ENCODE measurements around the gene ABL1. TPM values are rescaled to one million over a fixed set of nuclear protein-coding genes. Genes with fewer than 3 reads are reported as not detected.

ABL1 gene
- total RNA-seq, 1 donor from 2014 or later, result 36.5 TPM

DNA sequence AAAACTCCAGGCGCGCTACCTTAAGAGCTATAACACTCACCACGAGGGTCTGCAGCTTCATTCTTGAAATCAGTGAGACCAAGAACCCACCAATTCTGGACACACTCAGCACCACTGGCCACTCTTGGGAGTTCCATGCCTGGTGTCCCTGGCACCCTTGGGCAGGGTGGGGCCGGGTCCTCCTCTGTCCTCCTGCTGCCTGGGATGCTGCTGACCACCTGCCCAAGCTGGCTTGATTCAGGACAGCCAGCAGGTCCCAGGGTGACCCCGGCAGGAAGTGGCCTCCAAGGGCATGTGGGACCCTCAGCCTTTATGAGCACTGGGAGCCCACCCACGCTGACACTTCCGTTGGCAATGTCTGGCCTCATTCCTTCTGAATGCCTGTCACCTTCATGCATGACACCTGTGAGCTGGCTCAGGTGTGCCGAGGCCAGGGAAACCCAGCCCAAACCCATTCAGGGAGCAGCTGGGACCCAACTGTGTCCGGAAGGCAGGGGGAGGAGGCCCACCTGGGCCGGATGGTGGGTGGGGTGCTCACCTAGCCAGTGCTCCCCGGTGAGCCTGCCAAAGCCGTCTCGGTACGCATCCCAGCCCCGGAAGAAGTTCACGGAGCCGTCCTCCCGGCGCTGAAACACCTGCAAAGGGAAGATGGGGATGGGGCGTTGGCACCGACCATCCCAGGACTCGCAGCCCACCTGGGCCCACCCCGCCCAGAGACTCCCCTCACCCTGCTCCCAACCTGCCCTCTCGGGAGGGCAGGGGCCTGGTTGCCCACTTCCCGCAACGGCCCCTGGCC lies 76.4 kb downstream of the ABL1 start:
- H3K27ac Mint-ChIP-seq, result no peak overlapping the region
- no peaks in the 10 kb centered on the region for H3K36me3 Mint-ChIP-seq (ENCODE audit: low read depth)
- no peak for DNase-seq (ENCODE audit: low spot score)
- intact Hi-C loops (cut with micrococcal nuclease), result no loop called here
- no peaks in the 10 kb centered on the region for H3K27me3 Mint-ChIP-seq (ENCODE audit: low read depth)
- no peaks in the 10 kb centered on the region for H3K9me3 Mint-ChIP-seq
- H3K4me1 Mint-ChIP-seq (ENCODE audit: low read depth), result no peaks in the 10 kb centered on the region
- no peak overlapping the region for H3K4me3 Mint-ChIP-seq (ENCODE audit: low read depth)

DNA sequence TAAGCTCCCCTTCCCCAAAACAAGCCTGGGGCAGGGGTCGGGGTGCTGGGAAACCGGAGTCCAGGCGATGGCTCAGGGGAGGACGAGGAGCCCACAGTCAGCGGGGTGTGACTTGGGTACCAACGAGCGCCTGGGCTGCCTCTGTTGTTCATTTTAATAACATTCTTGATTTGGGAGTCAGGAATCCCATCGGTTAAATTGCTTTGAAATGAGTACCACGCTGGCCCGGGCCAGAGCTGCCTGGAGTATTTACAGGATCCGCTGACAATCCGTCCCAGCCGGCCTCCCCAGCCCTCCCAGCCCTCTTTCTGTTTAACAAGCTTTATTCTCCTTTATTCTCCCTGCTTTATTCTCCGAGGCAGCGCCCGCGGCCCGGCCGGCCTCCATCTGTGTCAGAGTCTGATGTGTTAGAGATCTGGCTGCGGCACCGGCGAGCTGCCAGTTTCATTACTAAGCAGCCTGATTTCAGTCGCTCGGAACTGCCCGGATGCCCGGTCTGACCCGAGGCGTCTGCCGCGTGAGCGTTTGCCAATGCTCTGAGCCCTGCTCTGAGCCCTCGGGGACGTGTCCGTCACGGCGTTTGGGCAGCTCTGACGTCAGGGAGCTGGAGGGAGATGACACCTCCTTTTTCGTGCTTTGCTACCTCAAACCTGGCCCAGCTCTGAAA lies 78.0 kb downstream of the ABL1 start:
- Mint-ChIP-seq H3K4me3 (ENCODE audit: low read depth) (no peak overlapping the region), H3K27ac (no peak overlapping the region), H3K36me3 (ENCODE audit: low read depth) (no peaks in the 10 kb centered on the region), H3K4me1 (ENCODE audit: low read depth) (no peaks in the 10 kb centered on the region), H3K9me3 (no peaks in the 10 kb centered on the region), H3K27me3 (ENCODE audit: low read depth) (no peaks in the 10 kb centered on the region)
- intact Hi-C loops (cut with micrococcal nuclease), result no loop called here
- DNase-seq (ENCODE audit: low spot score), result no peak

DNA sequence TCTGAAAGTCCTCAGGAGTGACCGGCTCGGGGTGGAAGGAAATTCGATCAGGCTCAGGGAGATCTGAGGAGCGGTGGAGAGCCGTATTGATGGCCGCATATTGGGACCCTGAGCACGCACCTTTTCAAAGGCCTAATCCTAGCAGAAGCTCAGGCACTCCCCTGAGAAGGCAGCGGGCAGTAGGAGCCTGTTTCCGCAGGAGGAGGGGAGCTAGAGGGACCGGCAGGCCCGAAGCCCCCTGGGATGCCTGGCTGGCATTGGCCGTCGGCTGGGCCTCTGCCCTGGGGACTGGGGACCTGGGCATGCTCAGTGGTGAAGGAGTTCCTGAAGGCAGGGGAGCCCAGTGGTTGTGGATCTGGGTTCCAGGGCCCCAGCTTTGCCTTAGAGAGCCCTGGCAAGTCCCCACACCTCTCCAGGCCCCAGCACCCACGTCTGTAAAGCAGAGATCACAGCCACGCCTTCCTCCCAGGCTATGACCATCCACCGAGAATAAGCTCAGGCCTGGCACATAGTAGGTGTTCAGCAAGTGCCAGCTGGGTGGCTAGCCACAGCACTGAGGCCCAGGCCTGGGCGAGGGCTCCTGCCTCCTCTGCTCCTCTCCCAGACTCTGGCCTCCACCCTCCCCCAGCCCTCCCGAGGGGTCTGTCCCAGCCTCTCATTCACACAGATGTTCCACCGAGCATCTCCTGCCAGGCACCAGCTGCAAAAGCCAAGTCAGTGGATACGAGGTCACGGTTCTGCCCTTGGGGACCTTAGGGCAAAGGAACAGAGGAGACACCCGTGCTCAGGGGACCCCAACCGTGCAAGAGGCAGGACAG lies 78.8 kb downstream of the ABL1 start:
- Mint-ChIP-seq H3K4me3 (ENCODE audit: low read depth) (no peak overlapping the region), H3K36me3 (ENCODE audit: low read depth) (no peaks in the 10 kb centered on the region), H3K27me3 (ENCODE audit: low read depth) (no peaks in the 10 kb centered on the region), H3K4me1 (ENCODE audit: low read depth) (no peaks in the 10 kb centered on the region), H3K9me3 (no peaks in the 10 kb centered on the region), H3K27ac (no peak overlapping the region)
- no peak for DNase-seq (ENCODE audit: low spot score)
- intact Hi-C loops (cut with micrococcal nuclease), result no loop called here

DNA sequence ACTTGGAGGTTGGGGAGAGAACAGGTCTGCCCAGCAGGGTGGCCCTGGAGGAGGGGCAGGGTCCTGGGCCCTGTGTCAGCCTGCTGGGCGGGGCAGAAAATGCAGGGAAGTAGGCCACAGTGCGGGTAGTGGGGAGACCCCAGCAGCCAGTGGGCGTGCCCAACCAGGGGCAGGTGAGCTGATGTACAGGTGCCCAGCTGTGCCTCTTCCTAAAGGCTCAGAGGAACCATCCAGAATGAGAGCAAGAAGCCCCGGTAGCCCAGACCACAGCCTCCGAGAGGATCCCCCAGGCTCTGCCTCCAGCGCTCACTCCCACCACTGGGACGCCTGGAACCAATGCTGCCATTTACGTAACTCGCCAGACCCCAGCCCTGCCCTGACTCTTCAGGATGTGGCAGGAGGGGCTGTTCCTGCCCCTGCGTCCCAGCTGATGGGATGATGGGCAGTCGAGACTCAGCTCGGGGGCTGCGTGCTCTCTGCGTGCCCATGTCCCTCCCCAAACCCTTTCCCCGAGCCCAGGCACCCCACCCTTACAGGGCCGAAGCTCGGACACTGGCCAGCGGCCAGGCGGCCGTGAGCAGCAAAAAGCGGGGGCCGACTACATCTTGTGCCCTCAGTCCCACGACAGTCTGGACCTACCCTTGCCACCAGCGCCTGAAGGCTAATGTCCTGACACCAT lies 79.5 kb downstream of the ABL1 start:
- Mint-ChIP-seq H3K4me1 (ENCODE audit: low read depth) (no peaks in the 10 kb centered on the region), H3K36me3 (ENCODE audit: low read depth) (no peaks in the 10 kb centered on the region), H3K27me3 (ENCODE audit: low read depth) (no peaks in the 10 kb centered on the region), H3K4me3 (ENCODE audit: low read depth) (no peak overlapping the region), H3K9me3 (no peaks in the 10 kb centered on the region), H3K27ac (no peak overlapping the region)
- no peak for DNase-seq (ENCODE audit: low spot score)
- intact Hi-C loops (cut with micrococcal nuclease), result no loop called here

DNA sequence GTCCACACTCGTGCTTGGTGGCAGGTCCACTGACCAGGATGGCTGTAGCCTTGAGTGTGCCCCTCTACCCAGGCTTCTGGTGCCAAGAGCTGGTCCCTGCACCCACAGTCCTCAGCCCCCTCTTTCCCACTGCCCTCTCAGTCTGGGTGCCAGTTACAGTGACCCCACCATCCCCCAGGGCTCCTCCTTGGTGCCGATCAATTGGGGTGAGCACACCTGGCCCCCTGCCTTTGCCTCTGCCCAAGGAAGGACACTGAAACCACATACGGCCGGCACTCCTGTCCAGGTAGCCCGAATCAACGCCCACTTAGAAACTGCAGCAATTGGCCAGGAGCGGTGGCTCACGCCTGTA lies 80.0 kb downstream of the ABL1 start:
- H3K4me3 Mint-ChIP-seq (ENCODE audit: low read depth), result no peak overlapping the region
- no peak for DNase-seq (ENCODE audit: low spot score)
- no peak overlapping the region for H3K27ac Mint-ChIP-seq
- no peaks in the 10 kb centered on the region for H3K27me3 Mint-ChIP-seq (ENCODE audit: low read depth)
- no peaks in the 10 kb centered on the region for H3K9me3 Mint-ChIP-seq
- intact Hi-C loops (cut with micrococcal nuclease), result no loop called here
- no peaks in the 10 kb centered on the region for H3K36me3 Mint-ChIP-seq (ENCODE audit: low read depth)
- H3K4me1 Mint-ChIP-seq (ENCODE audit: low read depth), result no peaks in the 10 kb centered on the region

DNA sequence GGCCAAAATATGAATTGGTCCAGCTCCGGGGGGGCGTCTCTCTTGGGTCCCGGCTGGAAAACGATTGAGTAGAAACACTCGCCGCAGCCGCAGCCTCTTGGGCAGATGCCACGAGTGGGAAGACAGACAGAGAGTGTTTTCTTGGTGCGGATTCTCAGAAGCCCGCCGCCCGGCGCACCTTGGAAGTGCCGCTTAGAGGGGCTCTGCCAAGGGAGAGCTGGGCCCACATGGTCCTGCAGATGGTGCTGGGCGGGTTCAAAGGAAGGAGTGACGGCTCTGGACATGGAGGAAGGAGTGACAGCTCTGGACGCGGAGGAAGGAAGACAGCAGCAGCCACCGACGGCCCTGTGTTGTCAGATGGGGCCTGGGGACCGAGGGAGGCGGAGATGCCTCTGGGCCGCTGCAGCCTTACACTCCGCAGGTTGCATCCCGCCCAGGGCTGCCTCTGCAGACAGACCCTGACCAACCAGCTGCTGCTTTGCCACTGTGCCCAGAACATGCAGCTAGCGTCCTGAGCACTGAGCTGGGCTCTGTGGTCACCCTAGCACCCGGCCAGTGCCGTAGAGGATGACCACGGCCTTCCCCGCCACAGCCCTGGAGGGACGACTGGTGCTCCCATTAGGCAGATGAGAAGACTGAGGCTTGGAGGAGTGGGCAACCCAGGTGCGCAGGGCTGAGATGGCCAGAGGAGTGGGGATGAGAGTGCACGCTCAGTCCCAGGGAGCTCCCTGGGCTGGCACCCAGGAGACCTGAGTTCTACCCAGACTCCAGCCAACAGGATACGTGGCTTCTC lies 82.3 kb downstream of the ABL1 start:
- Mint-ChIP-seq H3K4me1 (ENCODE audit: low read depth) (no peaks in the 10 kb centered on the region), H3K27ac (no peak overlapping the region), H3K9me3 (no peaks in the 10 kb centered on the region), H3K36me3 (ENCODE audit: low read depth) (no peaks in the 10 kb centered on the region), H3K4me3 (ENCODE audit: low read depth) (no peak overlapping the region), H3K27me3 (ENCODE audit: low read depth) (no peaks in the 10 kb centered on the region)
- DNase-seq (ENCODE audit: low spot score), result no peak
- intact Hi-C loops (cut with micrococcal nuclease), result no loop called here

DNA sequence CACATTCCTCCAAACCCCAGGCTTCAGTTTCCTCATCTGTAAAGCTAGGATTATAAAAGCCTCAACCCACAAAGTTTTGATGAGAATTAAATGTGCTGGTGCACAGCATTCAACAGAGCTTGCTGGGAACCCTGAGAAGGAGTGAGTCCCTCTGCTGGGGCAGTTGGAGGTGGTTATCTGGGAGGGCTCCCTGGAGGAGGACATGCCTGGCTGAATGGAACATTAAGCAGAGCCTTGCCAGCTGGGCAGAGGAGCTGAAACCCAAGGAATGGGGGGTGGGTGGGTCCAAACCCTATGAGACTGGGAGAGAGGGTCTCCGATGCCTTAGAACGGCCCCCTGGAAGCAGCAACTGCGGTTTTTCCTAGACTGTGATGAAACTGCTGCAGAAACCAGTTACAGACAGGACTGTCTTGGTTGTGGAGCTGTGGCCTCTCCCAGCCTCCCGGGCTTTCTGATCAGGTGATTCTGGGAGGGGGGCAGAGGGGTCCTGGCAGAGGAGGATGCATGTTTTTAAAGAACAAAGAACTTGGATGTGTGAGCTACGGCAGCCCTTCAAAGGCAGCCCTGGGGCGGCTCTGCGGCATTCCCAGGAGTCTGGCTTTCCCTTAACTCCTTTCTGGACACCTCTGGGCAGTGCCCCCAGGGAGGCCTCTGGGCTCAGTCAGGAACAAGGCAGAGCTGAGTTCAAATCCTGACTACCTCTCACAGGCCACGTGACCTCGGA lies 83.2 kb downstream of the ABL1 start:
- Mint-ChIP-seq H3K4me3 (ENCODE audit: low read depth) (no peak overlapping the region), H3K27ac (no peak overlapping the region), H3K9me3 (no peaks in the 10 kb centered on the region), H3K27me3 (ENCODE audit: low read depth) (no peaks in the 10 kb centered on the region), H3K4me1 (ENCODE audit: low read depth) (no peaks in the 10 kb centered on the region), H3K36me3 (ENCODE audit: low read depth) (no peaks in the 10 kb centered on the region)
- intact Hi-C loops (cut with micrococcal nuclease), result no loop called here
- DNase-seq (ENCODE audit: low spot score), result no peak

DNA sequence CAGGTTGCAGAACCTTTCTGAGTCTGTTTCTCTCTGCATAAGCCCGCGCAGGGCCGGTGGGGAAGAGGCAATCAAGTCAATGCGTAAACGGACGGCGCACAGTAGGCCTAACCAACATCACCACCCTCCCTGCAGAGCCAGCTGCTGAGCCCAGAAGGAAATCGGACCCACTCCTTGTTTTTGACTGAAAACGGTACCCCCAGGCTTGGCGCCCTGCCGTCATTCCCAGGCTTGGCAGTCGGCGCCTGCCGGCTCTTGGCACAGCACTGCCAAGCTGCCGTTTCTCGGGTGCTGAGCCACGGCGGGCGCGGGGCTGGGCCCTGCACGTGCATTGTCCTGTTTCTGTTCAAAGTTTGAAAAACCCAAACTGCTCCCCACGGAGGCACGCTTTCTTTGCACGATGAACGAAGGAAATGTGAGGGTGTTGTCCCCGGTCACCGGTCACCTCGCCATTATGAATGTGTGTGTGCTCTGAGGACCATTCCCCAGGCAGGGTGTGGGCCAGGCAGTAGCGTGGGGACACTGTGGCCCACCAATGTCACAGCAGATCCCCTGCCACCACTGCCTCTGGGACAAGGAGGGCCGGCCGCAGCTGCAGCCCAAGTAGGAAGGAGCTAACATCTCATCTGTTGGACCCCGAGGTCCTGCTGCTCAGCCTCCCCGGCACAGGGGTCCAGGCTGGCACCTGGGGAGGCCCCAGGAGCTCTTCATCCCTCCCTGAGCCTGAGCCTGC lies 83.9 kb downstream of the ABL1 start:
- no peaks in the 10 kb centered on the region for H3K36me3 Mint-ChIP-seq (ENCODE audit: low read depth)
- H3K27me3 Mint-ChIP-seq (ENCODE audit: low read depth), result no peaks in the 10 kb centered on the region
- DNase-seq (ENCODE audit: low spot score), result no peak
- no peak overlapping the region for H3K4me3 Mint-ChIP-seq (ENCODE audit: low read depth)
- H3K27ac Mint-ChIP-seq, result no peak overlapping the region
- intact Hi-C loops (cut with micrococcal nuclease), result no loop called here
- H3K4me1 Mint-ChIP-seq (ENCODE audit: low read depth), result no peaks in the 10 kb centered on the region
- H3K9me3 Mint-ChIP-seq, result no peaks in the 10 kb centered on the region

DNA sequence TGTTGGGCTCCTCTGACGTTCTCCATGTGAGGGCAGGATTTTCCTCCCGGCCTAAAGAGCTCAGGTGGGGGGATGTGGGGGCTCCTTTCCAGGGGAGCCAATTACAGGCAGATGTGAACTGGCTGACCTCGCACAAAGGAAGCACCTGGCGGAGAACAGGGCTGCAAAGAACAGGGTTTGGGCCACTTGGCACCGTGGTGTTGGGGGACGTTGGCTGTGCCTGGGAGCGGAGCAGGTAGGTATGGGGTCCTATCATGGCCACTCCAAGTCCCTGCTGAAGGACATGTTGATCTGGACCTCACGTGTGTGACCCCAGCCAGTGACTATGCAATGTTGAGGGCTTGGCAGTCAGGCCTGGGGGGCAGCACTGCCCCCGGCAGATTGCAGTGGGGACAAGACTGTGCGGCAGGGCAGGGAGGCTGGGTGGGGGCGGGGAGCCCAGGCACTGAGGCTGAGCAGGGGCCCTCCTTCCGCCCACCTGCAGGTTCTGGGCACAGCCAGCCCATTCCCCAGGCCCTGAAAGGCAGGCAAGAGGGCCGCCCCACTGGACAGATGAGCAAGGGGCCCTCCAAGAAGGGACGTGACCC lies 84.6 kb downstream of the ABL1 start:
- Mint-ChIP-seq H3K27ac (no peak overlapping the region), H3K27me3 (ENCODE audit: low read depth) (no peaks in the 10 kb centered on the region), H3K4me3 (ENCODE audit: low read depth) (no peak overlapping the region), H3K9me3 (no peaks in the 10 kb centered on the region), H3K4me1 (ENCODE audit: low read depth) (no peaks in the 10 kb centered on the region), H3K36me3 (ENCODE audit: low read depth) (no peaks in the 10 kb centered on the region)
- intact Hi-C loops (cut with micrococcal nuclease), result no loop called here
- DNase-seq (ENCODE audit: low spot score), result no peak

DNA sequence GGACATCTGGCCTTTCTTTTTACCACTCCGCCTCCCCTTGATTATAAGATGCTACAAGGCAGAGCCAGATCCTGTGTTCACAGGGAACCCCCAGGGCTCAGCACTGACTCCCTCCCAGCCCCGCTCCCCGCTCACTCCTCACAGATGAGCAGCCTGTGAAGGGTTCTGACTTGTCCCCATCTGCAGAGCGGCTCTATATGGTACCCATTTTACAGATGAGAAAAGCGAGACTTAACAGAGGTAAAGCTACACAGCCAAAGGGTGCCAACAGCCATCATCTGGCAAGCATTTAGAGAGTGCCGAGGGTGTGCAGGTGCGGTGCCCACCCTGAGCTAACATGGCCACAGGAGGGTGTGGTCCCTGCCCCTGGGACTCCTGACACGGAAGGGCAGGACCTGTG lies 85.2 kb downstream of the ABL1 start:
- H3K9me3 Mint-ChIP-seq, result no peaks in the 10 kb centered on the region
- H3K27me3 Mint-ChIP-seq (ENCODE audit: low read depth), result no peaks in the 10 kb centered on the region
- no peaks in the 10 kb centered on the region for H3K36me3 Mint-ChIP-seq (ENCODE audit: low read depth)
- intact Hi-C loops (cut with micrococcal nuclease), result no loop called here
- no peak overlapping the region for H3K27ac Mint-ChIP-seq
- H3K4me3 Mint-ChIP-seq (ENCODE audit: low read depth), result no peak overlapping the region
- H3K4me1 Mint-ChIP-seq (ENCODE audit: low read depth), result no peaks in the 10 kb centered on the region
- DNase-seq (ENCODE audit: low spot score), result no peak

DNA sequence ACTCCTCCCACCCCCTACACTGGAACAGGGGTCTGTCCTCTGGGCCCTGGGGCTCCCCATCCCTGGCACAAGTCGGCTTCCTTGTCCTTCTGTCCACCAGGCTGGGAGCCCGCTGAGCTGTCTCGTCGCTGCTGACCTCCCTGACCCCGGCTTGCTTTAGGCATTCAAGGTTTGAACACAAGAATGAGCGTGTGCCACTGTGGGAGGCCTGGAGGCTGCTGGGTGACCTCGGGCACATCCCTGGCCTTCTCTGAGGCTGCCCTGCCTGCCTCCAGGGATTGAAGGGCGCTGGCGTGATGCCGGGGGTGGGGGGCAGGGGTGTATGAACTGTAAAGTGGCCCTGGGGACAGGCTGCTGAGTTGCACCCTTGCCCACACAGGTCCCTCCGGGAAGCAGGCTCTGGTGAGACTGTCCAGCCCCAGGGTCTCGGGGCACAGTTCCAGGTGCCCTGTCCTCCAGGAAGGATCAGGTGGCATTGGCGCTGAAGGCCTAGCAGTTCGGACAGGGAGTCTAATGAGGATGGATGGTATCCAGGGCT lies 85.8 kb downstream of the ABL1 start:
- intact Hi-C loops (cut with micrococcal nuclease), result no loop called here
- no peak for DNase-seq (ENCODE audit: low spot score)
- Mint-ChIP-seq H3K4me3 (ENCODE audit: low read depth) (no peak overlapping the region), H3K36me3 (ENCODE audit: low read depth) (no peaks in the 10 kb centered on the region), H3K27ac (no peak overlapping the region), H3K4me1 (ENCODE audit: low read depth) (no peaks in the 10 kb centered on the region), H3K9me3 (no peaks in the 10 kb centered on the region), H3K27me3 (ENCODE audit: low read depth) (peaks cover 1% of the 10 kb centered on the region)

Measured in activated T-helper 2 cell treated with anti-CD3 and anti-CD28 coated beads, Interferon-gamma antibody, Interleukin-2, Interleukin-4, amounts not matched to agents 10 μg/mL and 5 μg/mL and 100 μg/mL, durations not matched to agents 14 hours and 24 hours and 36 hours (primary cell).